ENCODE data around the gene UBQLN1.

- TF ChIP-seq CTCF (IDR thresholded peaks at IDR 0.05): no peak
- no peak for TF ChIP-seq POLR2A (IDR thresholded peaks at IDR 0.05; ENCODE audit: low read depth)
- no peak for TF ChIP-seq POLR2AphosphoS5 (IDR thresholded peaks at IDR 0.05)
Observed at GRCh38 chr9:83707518-83707767, 315 bp downstream of the UBQLN1 start.
